Measurements from ENCODE around the gene LSR. TPM values are rescaled to one million over a fixed set of nuclear protein-coding genes. Genes with fewer than 3 reads are reported as not detected.

LSR gene
- total RNA-seq, 1 experiment from 2014 or later = 211 TPM

- no peak overlapping the region for H3K4me2 ChIP-seq (ENCODE audit: low read length)
- BruUV-seq (replicated peaks) = no TSS peak
- DNase-seq (ENCODE audit: low read depth, low spot score) = no peak
- ChIA-PET POLR2A (no interaction called here), CTCF (no interaction called here), RAD21 (ENCODE audit: low non-redundant PET in 1 of 2, low total read pairs in 2 of 2, uncharacterized antibody in 2 of 2, unreplicated experiment in 2 of 2) (no interaction called here)
- no peak overlapping the region for H3K9ac ChIP-seq (ENCODE audit: low read length)
- H2AFZ ChIP-seq (ENCODE audit: low read depth, low read length, poor library complexity, severe bottlenecking) = no peak overlapping the region
- H3K9me3 ChIP-seq (ENCODE audit: control insufficient read depth in 1 of 2, insufficient read depth in 1 of 2, low read depth in 1 of 2, low read length in 2 of 2) = no peaks in the 10 kb centered on the region
- no peak overlapping the region for H3K27ac ChIP-seq (ENCODE audit: low read depth, low read length)
- no peak for ATAC-seq
- no peaks in the 10 kb centered on the region for H3K9me2 ChIP-seq (ENCODE audit: insufficient read depth)
- no peak overlapping the region for H3K4me3 ChIP-seq (replicated peaks in 1 of 2; ENCODE audit: low read depth in 1 of 2, low read length in 2 of 2)
- TF ChIP-seq ZFX (IDR thresholded peaks at IDR 0.05) (no peak), SP1 (IDR thresholded peaks at IDR 0.05; ENCODE audit: low read depth) (no peak), CBX3 (IDR thresholded peaks at IDR 0.05; ENCODE audit: low read depth) (no peak), FOSL1 (IDR thresholded peaks at IDR 0.05; ENCODE audit: low read depth) (no peak), EZH2 (IDR thresholded peaks at IDR 0.05) (no peak), EZH2phosphoT487 (IDR thresholded peaks at IDR 0.05; ENCODE audit: borderline replicate concordance) (no peak), ZBTB33 (IDR thresholded peaks at IDR 0.05; ENCODE audit: extremely low read depth, insufficient replicate concordance, low read length) (no peak), POLR2A (IDR thresholded peaks at IDR 0.05; ENCODE audit: borderline replicate concordance, extremely low read depth, insufficient read depth, insufficient read length) (no peak), RAD21 (IDR thresholded peaks at IDR 0.05; ENCODE audit: low read depth) (no peak), YY1 (IDR thresholded peaks at IDR 0.05; ENCODE audit: extremely low read depth, insufficient replicate concordance, low read depth, low read length) (no peak), ZNF274 (IDR thresholded peaks at IDR 0.05; ENCODE audit: low read depth, low read length) (no peak), ATF3 (IDR thresholded peaks at IDR 0.05) (no peak), SIN3A (IDR thresholded peaks at IDR 0.05; ENCODE audit: low read depth) (no peak), JUND (IDR thresholded peaks at IDR 0.05) (no peak), SRF (IDR thresholded peaks at IDR 0.05; ENCODE audit: low read depth) (no peak), CEBPB (IDR thresholded peaks at IDR 0.05; ENCODE audit: low read depth) (no peak), TCF7L2 (IDR thresholded peaks at IDR 0.05; ENCODE audit: borderline replicate concordance, extremely low read depth, insufficient read depth, insufficient read length) (no peak), POLR2AphosphoS5 (IDR thresholded peaks at IDR 0.05; ENCODE audit: low read depth, low read length) (no peak)
- TF ChIP-seq, protein P1, sequence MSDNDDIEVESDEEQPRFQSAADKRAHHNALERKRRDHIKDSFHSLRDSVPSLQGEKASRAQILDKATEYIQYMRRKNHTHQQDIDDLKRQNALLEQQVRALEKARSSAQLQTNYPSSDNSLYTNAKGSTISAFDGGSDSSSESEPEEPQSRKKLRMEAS (IDR thresholded peaks at IDR 0.05) = no peak
- TF ChIP-seq, protein P2, sequence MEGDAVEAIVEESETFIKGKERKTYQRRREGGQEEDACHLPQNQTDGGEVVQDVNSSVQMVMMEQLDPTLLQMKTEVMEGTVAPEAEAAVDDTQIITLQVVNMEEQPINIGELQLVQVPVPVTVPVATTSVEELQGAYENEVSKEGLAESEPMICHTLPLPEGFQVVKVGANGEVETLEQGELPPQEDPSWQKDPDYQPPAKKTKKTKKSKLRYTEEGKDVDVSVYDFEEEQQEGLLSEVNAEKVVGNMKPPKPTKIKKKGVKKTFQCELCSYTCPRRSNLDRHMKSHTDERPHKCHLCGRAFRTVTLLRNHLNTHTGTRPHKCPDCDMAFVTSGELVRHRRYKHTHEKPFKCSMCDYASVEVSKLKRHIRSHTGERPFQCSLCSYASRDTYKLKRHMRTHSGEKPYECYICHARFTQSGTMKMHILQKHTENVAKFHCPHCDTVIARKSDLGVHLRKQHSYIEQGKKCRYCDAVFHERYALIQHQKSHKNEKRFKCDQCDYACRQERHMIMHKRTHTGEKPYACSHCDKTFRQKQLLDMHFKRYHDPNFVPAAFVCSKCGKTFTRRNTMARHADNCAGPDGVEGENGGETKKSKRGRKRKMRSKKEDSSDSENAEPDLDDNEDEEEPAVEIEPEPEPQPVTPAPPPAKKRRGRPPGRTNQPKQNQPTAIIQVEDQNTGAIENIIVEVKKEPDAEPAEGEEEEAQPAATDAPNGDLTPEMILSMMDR (IDR thresholded peaks at IDR 0.05 in 2 of 3, conservative IDR thresholded peaks at IDR 0.05 in 1 of 3; ENCODE audit: borderline replicate concordance in 1 of 3, insufficient read depth in 1 of 3, low read depth in 2 of 3, low read length in 2 of 3) = no peak
- H3K4me1 ChIP-seq (ENCODE audit: control insufficient read depth in 1 of 2, insufficient read depth in 2 of 2, low read length in 2 of 2) = peaks cover 6 to 10% of the 10 kb centered on the region in 2 experiments; a peak in 3 of 4 replicates
- H3K27me3 ChIP-seq (ENCODE audit: insufficient read depth, low read length) = no peaks in the 10 kb centered on the region
- H3K36me3 ChIP-seq (ENCODE audit: control insufficient read depth in 1 of 2, insufficient read depth in 2 of 2, low read length in 2 of 2) = no peaks in the 10 kb centered on the region
- intact Hi-C loops (cut with micrococcal nuclease) = no loop called here
- no peaks in the 10 kb centered on the region for H4K20me1 ChIP-seq (ENCODE audit: insufficient read depth)
- H3K79me2 ChIP-seq (ENCODE audit: insufficient read depth, low read length) = no peaks in the 10 kb centered on the region
These were observed 22.9 kb upstream of the LSR start for GRCh38 chr19:35225951-35226350.
